Measurements from ENCODE around the gene COL2A1.
"Not testable (repeated sequence)": the region's sequence is repeated elsewhere in the genome, so short reads cannot be mapped to it uniquely, and the experiment has no call there.

COL2A1 gene

GRCh38 chr12:47972895-47973294 lies 31.4 kb downstream of the COL2A1 start:
- DNase-seq = no peak

GRCh38 chr12:47970843-47971242 lies 33.4 kb downstream of the COL2A1 start:
- no peak for DNase-seq

- no peak for DNase-seq
Measured at GRCh38 chr12:47969845-47970244, 34.4 kb downstream of the COL2A1 start.

DNA sequence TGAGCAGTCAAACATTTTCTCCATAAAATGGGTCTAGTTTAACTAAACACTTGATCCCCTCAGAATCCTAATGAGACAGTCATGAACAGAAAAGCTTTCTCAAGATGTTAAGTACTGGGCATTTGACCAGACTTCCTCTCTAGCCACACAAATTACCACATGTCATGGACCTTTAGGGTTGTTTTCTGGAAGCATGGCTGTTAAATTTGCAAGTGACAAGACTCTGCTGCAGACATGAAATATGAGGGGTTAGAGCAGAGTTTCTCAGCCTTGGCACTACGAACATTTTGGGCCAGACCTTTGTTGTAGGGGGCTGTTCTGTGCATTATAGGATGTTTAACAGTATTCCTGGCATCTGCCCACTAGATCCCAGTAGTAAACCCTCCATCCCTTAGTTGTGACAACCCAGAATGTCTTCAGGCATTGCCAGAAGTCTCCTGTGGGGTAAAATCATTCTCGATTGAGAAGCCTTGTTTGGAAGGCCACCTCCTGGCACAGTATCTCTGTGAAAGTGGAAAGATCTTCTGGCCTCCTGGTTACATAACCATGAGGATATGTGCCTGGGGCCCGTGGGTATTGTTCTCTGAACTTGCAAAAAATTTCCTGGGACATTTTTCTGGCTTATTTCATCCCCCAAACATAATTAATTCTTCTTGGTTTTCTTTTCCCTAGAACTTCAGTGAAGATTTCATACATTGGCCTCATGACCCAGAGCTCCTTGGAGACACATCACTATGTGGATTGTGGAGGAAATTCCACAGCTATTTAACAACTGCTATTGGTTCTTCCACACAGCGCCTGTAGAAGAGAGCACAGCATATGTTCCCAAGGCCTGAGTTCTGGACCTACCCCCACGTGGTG lies 36.6 kb downstream of the COL2A1 start:
- DNase-seq = no peak

DNA sequence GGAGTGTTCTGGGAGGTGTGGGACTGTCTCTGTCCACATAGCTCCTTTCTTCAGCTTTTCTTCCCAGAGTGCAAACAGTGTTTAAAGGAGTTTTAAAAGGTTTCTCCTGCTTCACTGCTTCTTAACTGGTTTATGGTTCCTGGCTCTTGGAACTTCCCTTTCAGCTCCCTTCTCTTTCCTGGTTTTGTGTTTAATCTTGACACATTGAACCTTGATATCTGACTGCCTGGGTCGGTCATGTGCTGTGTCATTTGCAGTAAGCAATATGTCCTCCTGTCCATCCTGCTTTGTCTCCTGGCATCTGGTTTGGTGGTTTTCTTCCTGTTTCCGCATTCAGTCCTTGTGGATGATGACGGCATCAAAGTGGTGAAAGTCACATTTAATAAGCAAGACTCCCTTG lies 38.7 kb downstream of the COL2A1 start:
- DNase-seq = no peak

GRCh38 chr12:47964106-47964728 lies 40.1 kb downstream of the COL2A1 start:
- no peak for DNase-seq

- DNase-seq = no peak
Measured at GRCh38 chr12:47963340-47964040, 40.8 kb downstream of the COL2A1 start, which contains the start of gene TMEM106C. Gene TMEM106C (plus strand): TSS chr12:47963596. CDS start chr12:47964237, 641 bp downstream.

DNA sequence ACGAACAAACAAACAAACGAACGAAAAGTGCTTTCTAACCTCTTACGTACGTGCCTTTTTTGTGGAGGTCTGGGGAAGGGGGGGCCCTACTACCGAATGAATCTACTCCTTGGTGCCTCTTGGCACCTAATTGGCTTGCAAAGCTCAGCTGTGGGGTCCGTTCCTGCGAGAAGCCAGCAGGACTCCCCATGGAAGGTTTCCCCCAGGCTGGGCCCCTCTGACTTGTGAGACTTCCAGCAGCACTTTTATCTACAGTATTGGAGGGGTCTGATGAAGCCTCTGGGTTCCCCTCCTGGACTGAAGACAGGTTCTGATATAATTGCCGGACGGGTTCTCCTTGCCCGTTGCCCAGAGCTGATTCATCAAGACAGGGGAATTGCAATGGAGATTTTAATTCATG lies 42.1 kb downstream of the COL2A1 start:
- no peak for DNase-seq

DNA sequence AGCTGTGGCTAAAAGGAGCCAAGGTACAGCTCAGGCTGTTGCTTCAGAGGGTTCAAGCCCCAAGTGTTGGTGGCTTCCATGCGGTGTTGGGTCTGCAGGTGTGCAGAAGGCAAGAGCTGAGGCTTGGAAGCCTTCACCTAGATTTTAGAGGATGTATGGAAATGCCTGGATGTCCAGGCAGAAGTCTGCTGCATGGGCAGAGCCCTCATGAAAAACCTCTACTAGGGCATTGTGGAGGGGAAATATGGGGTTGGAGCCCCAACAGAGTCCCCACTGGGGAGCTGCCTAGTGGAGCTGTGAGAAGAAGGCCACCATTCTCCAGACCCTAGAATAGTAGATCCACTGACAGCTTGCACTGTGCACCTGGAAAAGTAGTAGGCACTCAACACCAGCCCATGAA lies 46.6 kb downstream of the COL2A1 start:
- not testable (repeated sequence) for DNase-seq

- no peak for DNase-seq
Measured at GRCh38 chr12:47955059-47955458, 49.2 kb downstream of the COL2A1 start.

- no peak for DNase-seq
Measured at GRCh38 chr12:47954467-47955045, 49.7 kb downstream of the COL2A1 start.

GRCh38 chr12:47954058-47954457 lies 50.2 kb downstream of the COL2A1 start:
- DNase-seq = no peak

DNA sequence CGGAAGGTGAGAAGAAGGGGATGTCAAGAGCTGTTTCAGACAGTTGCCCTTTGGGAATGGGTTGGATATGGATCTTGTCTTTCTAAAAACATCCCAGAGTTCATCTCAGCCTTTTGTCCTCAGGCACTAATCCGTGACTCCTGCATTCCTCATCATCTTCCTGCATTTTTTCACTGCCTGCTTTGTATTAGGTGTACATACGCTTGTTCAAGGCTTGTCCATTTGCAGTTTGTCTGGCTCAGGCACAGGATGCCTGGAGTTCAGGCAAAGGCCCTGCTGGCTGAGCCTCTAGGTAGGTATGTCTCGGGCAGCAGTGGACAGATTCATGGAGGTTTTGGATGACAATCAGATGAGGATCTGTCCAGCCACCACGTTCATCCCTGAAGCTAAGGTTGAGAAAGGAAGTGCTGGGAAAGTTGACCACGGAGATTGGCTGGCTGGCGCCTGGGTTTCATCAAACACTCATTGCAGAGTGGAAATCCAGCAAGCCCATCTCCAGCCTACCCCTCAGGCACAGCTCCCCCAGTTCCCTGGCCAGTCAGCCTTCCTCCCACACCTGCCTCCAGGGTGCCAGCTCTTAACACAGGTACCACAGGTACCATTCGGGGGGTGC lies 53.3 kb downstream of the COL2A1 start:
- DNase-seq = no peak

DNA sequence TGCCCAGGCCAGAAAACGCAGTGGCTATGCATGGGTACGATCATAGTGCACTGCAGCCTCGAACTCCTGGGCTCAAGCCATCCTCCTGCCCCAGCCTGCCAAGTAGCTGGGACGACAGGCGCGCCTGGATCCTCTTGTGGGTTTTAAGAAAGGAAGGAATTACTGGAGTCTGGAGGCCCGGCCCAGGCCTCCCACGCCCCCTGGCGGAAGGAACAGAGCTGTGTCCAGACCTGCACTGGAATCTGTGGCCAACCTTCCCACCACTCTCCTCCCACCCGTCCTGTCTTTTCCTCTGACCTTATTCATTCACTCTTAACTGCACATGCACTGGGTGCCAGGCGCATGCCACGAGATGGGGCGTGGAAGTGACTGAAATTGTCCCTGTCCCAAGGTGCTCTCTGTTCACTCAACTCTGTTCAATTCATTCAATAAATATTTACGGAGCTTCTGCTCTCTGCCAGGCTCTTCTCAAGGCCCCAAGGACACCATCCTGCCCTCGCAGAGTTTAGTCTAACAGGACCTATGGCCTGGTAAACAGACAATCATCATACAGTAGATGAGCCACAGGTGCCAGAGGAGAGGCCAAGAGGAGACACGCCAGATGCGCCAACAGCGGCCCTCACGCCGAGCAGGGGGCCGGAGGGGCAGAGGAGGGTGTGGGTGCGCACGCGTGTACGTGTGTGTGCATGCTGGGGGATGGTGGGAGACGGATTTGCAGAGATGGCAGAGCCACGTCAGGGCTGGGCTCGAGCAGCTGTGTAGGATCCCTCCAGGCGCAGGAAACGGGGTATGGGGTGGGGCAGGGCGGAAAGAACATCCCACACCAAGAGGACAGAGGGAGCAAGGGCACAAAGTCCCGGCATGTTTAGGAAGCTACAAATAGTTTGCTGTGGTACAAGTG lies 54.6 kb downstream of the COL2A1 start:
- DNase-seq = no peak

GRCh38 chr12:47947341-47947740 lies 56.9 kb downstream of the COL2A1 start:
- DNase-seq = no peak

GRCh38 chr12:47946413-47947323 lies 57.6 kb downstream of the COL2A1 start:
- DNase-seq = no peak

DNA sequence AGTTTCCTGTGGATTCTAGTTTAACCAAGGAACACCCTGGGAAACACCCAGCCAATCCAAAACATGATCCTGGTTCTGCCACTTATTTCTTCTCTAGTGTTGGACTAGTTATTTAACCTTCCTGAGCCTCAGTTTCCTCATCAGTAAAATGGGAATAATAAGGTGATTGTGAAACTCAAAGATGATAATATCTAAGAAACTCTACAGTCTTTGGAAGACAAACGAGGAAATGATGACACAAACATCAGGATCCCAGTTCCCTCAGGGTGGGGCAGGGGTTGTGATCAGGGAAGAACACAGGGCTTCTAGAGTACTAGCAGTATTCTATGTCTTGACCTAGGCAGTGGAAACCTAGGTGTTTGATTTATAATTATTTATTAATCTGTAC lies 58.9 kb downstream of the COL2A1 start:
- no peak for DNase-seq

GRCh38 chr12:47944685-47945340 lies 59.5 kb downstream of the COL2A1 start:
- no peak for DNase-seq

- no peak for DNase-seq
Measured at GRCh38 chr12:47943623-47944340, 60.5 kb downstream of the COL2A1 start.
